Mononuclear cell (primary cell): ENCODE results near the gene TMEM87B. TPM values are rescaled to one million over a fixed set of nuclear protein-coding genes. Genes with fewer than 3 reads are reported as not detected.

Source experiments
- H3K27me3 ChIP-seq: 2 replicates; pipeline ENCODE4 v1.6.0; 2011; ENCODE audit warnings: low read length, control low read depth; ENCODE audit not compliant: insufficient read depth
- H3K4me1 ChIP-seq: 2 replicates; pipeline ENCODE4 v1.5.1; 2011; ENCODE audit warnings: mild to moderate bottlenecking, low read length, control low read depth; ENCODE audit not compliant: insufficient read depth
- H3K4me3 ChIP-seq: 2 replicates; pipeline ENCODE4 v1.5.1; 2011; ENCODE audit warnings: mild to moderate bottlenecking, low read length, moderate library complexity
- H3K9me3 ChIP-seq: 2 replicates; pipeline ENCODE4 v1.5.1; 2011; ENCODE audit warnings: low read depth, mild to moderate bottlenecking, control low read depth, low read length
- total RNA-seq: library from RNA; depleted of rRNA; stranded (reverse); fragments of >200 nt; gene quantifications from one replicate; pipeline ENCODE4 v1.2.3, GENCODE V29; 2012

Gene TMEM87B
- total RNA-seq, 1 donor, result 16.4 TPM

DNA sequence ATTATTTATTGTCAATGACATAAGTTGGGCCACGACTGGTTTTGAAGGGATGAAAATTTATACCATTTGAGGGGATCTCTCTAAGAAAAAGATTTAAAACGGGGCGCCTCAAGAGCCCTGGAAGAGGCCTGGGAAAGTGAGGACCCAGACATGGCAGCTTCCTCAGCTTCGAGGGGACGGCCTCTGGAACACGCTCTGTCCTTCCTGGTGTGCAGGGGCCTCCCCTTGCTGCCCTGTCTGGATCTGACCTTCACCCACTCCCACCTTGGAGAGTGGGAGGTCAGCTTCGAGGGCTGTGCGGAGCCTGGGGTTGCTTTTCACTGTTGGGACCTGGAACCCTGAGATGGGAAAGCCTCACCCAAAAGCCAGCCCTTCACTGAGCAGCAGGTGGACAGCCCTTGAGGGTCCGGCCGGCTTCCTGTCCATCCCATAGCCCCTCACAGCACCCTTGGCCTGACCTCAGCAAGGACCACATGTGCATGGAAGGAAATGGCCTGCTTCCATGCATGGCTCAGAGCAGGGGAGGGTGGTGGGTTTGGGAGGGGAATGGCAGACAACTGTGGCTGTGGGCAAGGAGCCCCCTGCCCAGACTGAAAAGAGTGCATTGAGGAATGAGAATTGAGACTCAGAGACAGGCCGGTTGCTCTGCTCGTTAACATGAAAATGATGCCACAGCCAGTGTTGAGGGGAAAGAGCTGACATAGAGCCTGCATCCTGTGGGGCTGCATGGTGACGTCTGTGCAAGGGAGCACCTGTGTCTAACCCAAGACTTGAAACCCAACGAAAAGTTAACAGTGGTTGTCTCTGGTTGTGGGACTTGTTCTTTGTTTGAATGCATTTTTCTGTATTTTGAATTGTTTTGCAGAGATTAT is 99.4 kb downstream of the TMEM87B start:
- Histone ChIP-seq H3K4me3 (no peak overlapping the region), H3K9me3 (no peaks in the 10 kb centered on the region), H3K4me1 (peaks cover 20% of the 10 kb centered on the region), H3K27me3 (no peaks in the 10 kb centered on the region)

GRCh38 chr2:112155331-112156151 is 100.5 kb downstream of the TMEM87B start:
- Histone ChIP-seq H3K9me3 (no peaks in the 10 kb centered on the region), H3K4me3 (no peak overlapping the region), H3K4me1 (peaks cover 20% of the 10 kb centered on the region), H3K27me3 (no peaks in the 10 kb centered on the region)

GRCh38 chr2:112156152-112156986 is 101.3 kb downstream of the TMEM87B start:
- Histone ChIP-seq H3K4me1 (peaks cover 20% of the 10 kb centered on the region), H3K9me3 (no peaks in the 10 kb centered on the region), H3K4me3 (no peak overlapping the region), H3K27me3 (no peaks in the 10 kb centered on the region)

DNA sequence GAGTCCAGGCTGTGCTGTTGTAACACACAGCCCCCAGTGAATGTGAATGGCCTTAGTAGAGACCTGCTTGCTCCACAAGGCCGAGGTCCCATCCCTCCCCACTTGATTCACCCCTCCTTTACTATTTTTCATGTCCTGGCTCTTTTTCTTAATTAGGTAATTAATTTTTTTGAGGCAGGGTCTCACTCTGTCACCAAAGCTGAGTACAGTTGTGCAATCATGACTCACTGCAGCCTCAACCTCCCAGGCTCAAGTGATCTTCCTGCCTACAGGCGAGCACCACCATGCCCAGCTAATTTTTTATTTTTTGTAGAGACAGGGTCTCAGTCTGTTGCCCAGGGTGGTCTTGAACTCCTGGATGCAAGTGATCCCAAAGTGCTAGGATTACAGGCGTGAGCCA is 102.4 kb downstream of the TMEM87B start:
- Histone ChIP-seq H3K27me3 (no peaks in the 10 kb centered on the region), H3K9me3 (no peaks in the 10 kb centered on the region), H3K4me1 (peaks cover 20% of the 10 kb centered on the region), H3K4me3 (no peak overlapping the region)

GRCh38 chr2:112159454-112159921 is 104.4 kb downstream of the TMEM87B start:
- Histone ChIP-seq H3K9me3 (no peaks in the 10 kb centered on the region), H3K4me3 (no peak overlapping the region), H3K4me1 (peaks cover 20% of the 10 kb centered on the region), H3K27me3 (no peaks in the 10 kb centered on the region)

DNA sequence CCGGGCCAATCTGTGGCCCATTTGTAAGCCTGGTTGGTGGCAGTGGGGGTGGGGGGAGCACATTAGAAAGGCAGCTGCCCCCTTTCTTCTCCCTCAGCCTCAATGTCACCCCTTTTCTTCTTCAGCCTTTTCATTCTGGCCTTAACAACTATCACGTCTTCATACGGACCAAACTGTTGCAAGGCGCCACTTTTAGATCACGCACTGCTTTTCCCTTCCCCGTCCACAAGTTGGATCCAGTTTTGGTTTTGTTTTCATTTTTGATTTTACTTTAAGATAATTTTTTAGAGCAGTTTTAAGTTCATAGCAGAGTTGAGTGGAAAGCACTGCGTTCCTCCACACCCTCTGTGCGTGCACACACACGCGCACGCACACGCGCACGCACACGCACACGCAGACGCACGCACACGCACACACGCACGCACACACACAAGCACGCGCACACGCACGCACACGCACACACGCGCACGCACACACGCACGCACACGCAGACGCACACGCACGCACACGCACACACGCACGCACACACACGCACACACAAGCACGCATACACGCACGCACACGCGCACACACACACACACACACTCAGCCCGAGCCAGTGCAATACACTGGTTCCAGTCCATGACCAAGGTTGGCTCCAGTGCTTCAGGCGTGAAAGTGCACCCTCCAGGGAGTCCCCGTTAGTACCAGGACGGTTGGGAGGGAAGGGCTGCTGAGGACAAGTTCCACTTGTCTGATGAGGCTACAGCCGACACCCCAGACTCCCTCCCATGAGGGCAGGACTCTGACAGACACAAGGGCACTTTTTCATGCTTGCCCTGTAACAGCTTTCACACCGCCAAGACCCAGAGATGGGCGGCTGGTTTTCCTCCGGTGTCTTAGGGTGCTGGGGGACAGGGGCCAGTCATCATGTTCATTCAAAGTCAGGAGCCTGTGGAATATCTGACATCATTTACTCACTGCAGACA is 105.5 kb downstream of the TMEM87B start:
- H3K9me3 ChIP-seq, result no peaks in the 10 kb centered on the region
- no peak overlapping the region for H3K4me3 ChIP-seq
- H3K4me1 ChIP-seq, result peaks cover 13% of the 10 kb centered on the region
- no peaks in the 10 kb centered on the region for H3K27me3 ChIP-seq

DNA sequence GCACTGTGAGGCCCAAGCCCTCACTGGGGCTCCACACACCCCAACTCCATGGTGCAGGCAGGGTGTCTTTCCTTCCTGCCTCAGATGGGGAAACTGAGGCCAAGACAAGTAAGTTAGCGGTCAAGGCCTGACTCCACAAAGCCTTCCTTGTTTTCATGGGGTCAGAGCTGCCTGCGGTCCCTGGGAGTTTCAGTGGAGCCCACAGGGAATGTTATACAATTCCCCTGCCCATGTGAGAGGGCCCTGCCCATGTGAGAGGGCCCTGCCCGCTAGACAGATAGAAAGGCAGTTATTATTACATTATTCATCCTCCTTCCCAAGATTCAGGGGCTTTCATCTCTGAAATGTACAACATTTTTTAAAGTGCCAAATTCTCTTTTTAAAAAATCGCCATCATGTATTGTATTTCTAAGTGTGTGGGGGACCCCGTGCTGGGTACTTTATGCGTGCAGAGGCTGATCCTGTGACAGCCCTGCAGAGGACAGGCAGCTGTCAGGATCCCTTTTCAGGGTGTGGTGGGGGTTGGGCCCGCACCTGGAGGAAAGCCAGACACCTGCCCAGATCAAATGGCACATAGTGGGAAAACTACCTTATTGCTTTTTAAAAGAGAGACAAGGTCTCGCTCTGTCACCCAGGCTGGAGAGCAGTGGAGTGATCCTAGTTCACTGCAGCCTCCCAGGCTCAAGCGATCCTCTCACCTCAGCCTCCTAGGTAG is 106.5 kb downstream of the TMEM87B start:
- no peaks in the 10 kb centered on the region for H3K27me3 ChIP-seq

GRCh38 chr2:112162341-112162740 is 107.3 kb downstream of the TMEM87B start:
- H3K27me3 ChIP-seq, result no peaks in the 10 kb centered on the region
- no peaks in the 10 kb centered on the region for H3K9me3 ChIP-seq
- H3K4me1 ChIP-seq, result no peaks in the 10 kb centered on the region
- H3K4me3 ChIP-seq, result no peak overlapping the region

More for the DNA sequence above, 106.5 kb downstream of the TMEM87B start:
- Histone ChIP-seq H3K4me3 (no peak overlapping the region), H3K9me3 (no peaks in the 10 kb centered on the region), H3K4me1 (peaks cover 2% of the 10 kb centered on the region)

DNA sequence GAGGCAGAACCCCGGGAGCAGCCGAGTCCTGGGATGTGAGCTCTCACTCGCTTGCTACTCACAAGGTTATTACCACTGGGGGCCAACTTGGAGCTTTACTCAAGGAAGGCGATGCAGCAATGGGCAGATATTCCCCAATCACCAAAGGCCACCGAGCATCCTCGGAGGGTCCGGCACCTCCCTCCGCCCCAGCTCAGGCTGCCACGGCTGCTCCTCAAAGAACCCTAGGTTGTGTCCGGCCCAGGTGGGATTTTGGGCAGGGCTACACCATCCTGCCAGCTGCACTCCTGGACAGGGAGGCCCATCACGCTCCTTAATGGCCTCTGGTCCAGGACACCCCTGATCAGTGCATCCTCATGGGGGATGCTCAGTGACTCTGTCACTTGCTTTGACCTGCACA is 107.9 kb downstream of the TMEM87B start:
- Histone ChIP-seq H3K4me3 (no peak overlapping the region), H3K4me1 (no peaks in the 10 kb centered on the region), H3K27me3 (no peaks in the 10 kb centered on the region), H3K9me3 (no peaks in the 10 kb centered on the region)

- H3K9me3 ChIP-seq, result no peaks in the 10 kb centered on the region
- no peaks in the 10 kb centered on the region for H3K27me3 ChIP-seq
- H3K4me1 ChIP-seq, result no peaks in the 10 kb centered on the region
- H3K4me3 ChIP-seq, result no peak overlapping the region
Measured at GRCh38 chr2:112163541-112163981, 108.5 kb downstream of the TMEM87B start.

GRCh38 chr2:112164876-112165275 is 109.8 kb downstream of the TMEM87B start:
- H3K27me3 ChIP-seq, result no peaks in the 10 kb centered on the region
- H3K9me3 ChIP-seq, result no peaks in the 10 kb centered on the region
- no peak overlapping the region for H3K4me3 ChIP-seq
- H3K4me1 ChIP-seq, result no peaks in the 10 kb centered on the region

GRCh38 chr2:112165296-112165695 is 110.2 kb downstream of the TMEM87B start:
- H3K4me1 ChIP-seq, result no peaks in the 10 kb centered on the region
- no peak overlapping the region for H3K4me3 ChIP-seq
- H3K9me3 ChIP-seq, result no peaks in the 10 kb centered on the region
- no peaks in the 10 kb centered on the region for H3K27me3 ChIP-seq

GRCh38 chr2:112166806-112167499 is 111.9 kb downstream of the TMEM87B start:
- H3K27me3 ChIP-seq, result no peaks in the 10 kb centered on the region
- no peaks in the 10 kb centered on the region for H3K4me1 ChIP-seq
- H3K9me3 ChIP-seq, result no peaks in the 10 kb centered on the region
- no peak overlapping the region for H3K4me3 ChIP-seq
